GM12891 (cell line): ENCODE measurements around the gene DIS3L2.

Experiments used
- POLR2A ChIP-seq: IDR thresholded peaks from 2 replicates; pipeline ENCODE4 v1.6.1; 2011; ENCODE audit warnings: low read depth, low read length, control low read depth
- POLR2AphosphoS5 ChIP-seq: IDR thresholded peaks from 2 replicates; pipeline ENCODE4 v1.6.1; 2011; ENCODE audit warnings: low read depth, low read length, control low read depth
- POU2F2 ChIP-seq: IDR thresholded peaks from 2 replicates; pipeline ENCODE4 v1.6.1; 2011; ENCODE audit warnings: low read depth, mild to moderate bottlenecking, control low read depth, low read length, moderate library complexity
- SPI1 ChIP-seq: IDR thresholded peaks from 2 replicates; pipeline ENCODE4 v1.6.1; 2011; ENCODE audit warnings: low read depth, low read length, control low read depth
- TAF1 ChIP-seq: IDR thresholded peaks from 2 replicates; pipeline ENCODE4 v1.6.1; 2011; ENCODE audit warnings: low read depth, low read length, control low read depth

DNA sequence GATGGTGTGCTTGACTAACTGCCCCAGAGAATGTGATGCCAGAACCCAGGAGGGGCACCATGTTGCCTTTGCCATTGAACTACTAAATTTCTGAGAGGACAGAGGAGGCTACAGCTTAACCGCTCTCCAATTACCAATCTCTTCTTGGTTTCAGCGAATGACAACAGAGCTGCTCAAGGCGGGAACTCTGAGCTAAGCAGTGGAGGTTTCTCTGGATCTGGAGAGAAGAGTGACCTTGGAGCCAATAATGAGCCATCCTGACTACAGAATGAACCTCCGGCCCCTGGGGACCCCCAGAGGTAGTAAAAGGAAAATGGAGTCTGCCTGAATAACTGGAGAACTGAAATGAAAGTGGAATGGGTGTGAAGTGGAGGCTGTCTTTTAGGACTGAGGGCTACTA is 53.2 kb downstream of the DIS3L2 start:
- TF ChIP-seq POLR2AphosphoS5 (no peak), TAF1 (no peak), POLR2A (no peak), SPI1 (no peak), POU2F2 (no peak)
